Loucy (cell line): ENCODE measurements around the gene ARSA.

ENCODE experiments used
- CTCF ChIP-seq: fragments of 200-600 bp; sonication (generic); conservative IDR thresholded peaks from 2 replicates; pipeline ENCODE4 v1.5.1; 2014; ENCODE audit warnings: mild to moderate bottlenecking, antibody characterized with exemption, low read length
- EZH2phosphoT487 ChIP-seq: fragments of 200-600 bp; IDR thresholded peaks from 2 replicates; pipeline ENCODE4 v1.6.1; 2018; ENCODE audit warnings: antibody characterized with exemption, mild to moderate bottlenecking, moderate library complexity, borderline replicate concordance

GRCh38 chr22:50670914-50671538, 43.1 kb upstream of the ARSA start:
- TF ChIP-seq CTCF, result no peak
- no peak for TF ChIP-seq EZH2phosphoT487
